OCI-M2 (cell line): ENCODE measurements around the gene KIF5A.
"Not testable (repeated sequence)": the region's sequence is repeated elsewhere in the genome, so short reads cannot be mapped to it uniquely, and the experiment has no call there.

Experiments used
- DNase-seq: peaks from one replicate; lab custom pipeline; 2025; ENCODE audit not compliant: unreplicated experiment; lab: John Stamatoyannopoulos, UW

Gene KIF5A

DNA sequence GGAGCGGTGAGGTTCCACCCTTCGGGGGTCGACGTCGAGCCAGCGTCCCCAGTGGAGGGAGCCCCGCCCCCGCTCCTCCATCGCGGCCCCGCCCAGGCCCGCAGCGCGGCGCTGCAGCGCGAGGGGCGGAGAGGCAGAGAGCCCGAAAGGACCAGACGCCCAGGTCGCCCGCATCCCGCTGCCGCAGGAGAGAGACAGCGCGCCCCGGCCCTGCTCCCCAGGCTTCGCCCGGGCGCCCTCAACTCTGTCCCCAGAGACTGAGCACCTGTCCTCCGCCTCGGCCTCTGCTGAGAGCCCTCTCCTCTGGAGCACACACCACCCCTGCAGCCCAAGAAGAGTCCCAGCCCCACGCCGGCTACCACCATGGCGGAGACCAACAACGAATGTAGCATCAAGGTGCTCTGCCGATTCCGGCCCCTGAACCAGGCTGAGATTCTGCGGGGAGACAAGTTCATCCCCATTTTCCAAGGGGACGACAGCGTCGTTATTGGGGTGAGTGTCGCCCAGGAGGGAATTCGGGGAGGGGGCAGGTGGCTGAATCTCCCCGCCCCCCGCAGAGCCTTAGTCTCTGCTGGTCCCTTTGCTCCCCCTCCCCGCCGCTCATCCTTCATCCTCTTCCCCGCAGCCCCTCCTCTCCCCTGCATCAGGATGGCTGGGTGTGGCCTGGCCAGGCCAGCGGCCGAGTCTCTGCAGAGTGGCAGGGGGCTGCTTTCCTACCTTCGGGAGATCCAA, at the start of gene KIF5A:
Gene KIF5A (plus strand): TSS at position 136 of the 732 bp plus-strand sequence. CDS start 228 bp downstream, at position 364.
- no peak for DNase-seq

DNA sequence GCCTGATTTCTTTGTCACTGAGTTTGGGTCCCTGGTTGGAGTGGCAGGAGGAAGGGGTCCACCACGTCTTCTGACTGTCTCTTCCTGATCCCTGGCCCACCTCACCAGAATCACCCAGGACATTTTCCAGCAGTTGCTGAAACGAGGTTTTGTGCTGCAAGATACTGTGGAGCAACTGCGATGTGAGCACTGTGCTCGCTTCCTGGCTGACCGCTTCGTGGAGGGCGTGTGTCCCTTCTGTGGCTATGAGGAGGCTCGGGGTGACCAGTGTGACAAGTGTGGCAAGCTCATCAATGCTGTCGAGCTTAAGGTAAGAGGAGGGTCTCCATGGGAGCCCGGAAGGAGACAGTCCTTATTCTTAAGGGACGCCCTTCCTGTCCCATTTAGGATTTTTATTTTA, 49.6 kb upstream of the KIF5A start:
- DNase-seq: no peak

DNA sequence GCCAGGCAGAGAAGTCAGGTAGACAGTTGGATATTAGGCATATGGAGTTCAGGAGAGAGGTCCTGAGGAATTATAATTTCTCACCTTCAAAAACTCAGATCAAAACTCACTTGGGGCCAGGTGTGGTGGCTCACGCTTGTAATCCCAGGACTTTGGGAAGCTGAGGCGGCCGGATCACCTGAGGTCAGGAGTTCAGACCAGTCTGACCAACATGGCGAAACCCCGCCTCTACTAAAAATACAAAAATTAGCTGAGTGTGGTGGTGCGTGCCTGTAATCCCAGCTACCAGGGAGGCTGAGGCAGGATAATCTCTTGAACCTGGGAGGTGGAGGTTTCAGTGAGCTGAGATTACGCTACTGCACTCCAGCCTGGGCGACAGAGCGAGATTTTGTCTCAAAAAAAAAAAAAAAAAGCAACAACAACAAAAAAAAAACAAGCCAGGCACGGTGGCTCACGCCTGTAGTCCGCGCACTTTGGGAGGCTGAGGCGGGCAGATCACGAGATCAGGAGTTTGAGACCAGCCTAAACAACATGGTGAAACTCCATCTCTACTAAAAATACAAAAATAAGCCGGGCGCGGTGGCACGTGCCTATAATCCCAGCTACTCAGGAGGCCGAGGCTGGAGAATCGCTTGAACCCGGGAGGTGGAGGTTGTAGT, 47.4 kb upstream of the KIF5A start:
- not testable (repeated sequence) for DNase-seq

DNA sequence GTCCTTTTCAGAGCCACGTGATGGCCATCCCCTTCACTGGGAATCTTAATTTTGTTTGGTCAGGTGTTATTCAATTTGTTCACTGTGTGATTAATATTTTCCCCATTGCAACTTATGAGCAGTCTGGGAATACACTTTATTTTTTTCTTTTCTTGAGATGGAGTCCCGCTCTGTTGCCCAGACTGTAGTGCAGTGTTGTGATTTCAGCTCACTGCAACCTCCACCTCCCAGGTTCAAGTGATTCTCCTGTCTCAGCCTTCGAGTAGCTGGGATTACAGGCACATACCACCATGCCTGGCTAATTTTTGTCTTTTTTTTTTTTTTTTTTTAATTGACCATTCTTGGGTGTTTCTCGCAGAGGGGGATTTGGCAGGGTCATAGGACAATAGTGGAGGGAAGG, 43.3 kb upstream of the KIF5A start:
- not testable (repeated sequence) for DNase-seq

DNA sequence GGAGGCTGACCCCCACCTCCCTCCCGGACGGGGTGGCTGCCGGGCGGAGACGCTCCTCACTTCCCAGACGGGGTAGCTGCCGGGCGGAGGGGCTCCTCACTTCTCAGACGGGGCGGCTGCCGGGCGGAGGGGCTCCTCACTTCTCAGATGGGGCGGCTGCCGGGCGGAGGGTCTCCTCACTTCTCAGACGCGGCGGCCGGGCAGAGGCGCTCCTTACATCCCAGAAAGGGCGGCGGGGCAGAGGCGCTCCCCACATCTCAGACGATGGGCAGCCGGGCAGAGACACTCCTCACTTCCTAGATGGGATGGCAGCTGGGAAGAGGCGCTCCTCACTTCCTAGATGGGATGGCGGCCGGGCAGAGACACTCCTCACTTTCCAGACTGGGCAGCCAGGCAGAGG, 42.0 kb upstream of the KIF5A start:
- not testable (repeated sequence) for DNase-seq

DNA sequence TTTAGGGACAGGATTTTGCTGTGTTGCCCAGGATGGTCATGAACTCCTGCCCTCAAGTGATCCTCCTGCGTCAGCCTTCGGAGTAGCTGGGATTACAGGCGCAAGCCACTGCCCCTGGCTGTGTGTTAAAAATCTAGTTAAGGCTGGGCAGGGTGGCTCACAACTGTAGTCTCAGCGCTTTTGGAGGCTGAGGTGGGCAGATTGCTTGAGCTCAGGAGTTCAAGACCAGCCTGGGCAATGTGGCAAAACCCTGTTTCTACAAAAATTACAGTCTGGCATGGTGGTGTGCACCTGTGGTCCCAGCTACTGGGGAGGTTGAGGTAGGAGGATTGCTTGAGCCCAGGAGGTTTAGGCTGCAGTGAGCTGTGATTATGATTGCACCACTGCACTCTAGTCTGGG, 38.7 kb upstream of the KIF5A start:
- no peak for DNase-seq

DNA sequence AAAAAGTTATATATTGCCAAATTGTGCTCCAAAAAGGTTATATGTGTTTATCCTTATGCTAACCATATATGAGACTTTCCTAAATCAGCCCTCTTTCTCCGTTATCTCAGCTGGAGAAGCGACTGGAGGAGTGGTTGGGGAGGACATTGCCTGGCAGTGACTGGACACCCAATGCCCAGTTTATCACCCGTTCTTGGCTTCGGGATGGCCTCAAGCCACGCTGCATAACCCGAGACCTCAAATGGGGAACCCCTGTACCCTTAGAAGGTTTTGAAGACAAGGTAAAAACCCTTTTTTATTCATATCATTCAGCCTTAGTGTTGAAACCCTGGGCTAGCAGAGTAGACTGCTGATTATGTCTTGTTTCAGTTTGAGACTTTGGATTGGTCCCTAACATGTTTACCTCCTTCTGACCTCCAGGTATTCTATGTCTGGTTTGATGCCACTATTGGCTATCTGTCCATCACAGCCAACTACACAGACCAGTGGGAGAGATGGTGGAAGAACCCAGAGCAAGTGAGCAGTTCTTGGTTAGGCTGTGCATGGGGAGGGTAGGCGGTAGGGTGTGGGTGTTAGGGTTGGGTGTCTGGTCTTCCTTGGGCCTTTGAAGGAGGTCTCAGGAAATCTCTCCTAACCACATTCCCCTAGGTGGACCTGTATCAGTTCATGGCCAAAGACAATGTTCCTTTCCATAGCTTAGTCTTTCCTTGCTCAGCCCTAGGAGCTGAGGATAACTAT, 38.1 kb upstream of the KIF5A start:
- no peak for DNase-seq

DNA sequence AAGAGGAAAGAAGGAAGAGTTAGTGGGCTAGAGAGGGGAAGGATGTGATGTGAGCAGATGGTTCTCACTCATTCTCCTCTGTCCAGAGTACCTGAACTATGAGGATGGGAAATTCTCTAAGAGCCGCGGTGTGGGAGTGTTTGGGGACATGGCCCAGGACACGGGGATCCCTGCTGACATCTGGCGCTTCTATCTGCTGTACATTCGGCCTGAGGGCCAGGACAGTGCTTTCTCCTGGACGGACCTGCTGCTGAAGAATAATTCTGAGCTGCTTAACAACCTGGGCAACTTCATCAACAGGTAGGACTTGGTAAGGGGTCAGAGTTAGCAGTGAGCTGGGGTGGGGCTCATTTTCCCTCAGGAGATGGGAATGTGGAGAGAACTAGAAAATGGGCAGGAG, 37.2 kb upstream of the KIF5A start:
- no peak for DNase-seq

DNA sequence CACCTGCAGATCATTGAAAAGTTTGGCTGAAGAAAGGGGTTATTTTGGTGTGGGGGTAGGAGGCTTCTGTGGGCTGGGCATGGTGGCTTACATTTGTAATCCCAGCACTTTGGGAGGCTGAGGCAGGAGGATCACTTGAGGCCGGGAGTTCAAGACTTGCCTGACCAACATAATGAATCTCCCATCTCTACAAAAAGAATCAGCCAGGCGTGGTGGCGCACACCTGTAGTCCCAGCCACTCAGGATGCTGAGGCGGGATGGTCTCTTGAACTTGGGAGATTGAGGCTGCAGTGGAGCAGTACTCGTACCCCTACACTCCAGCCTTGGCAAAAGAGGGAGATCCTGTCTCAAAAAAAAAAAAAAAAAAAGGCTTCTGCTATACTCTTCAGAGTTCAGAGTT, 36.6 kb upstream of the KIF5A start:
- no peak for DNase-seq

DNA sequence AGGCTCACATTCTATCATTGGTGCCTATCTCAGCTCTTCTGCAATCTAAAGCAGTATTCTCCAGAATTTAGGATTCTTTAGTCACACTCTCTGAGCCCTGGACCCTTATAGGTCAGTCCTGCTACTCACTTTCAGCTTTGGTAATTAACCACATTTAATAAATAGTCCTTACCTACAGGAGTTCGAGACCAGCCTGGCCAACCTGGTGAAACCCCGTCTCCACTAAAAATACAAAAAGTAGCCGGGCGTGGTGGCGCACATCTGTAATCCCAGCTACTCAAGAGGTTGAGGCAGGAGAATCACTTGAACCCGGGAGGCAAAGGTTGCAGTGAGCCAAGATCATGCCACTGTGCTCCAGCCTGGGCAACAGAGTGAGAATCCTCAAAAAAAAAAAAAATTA, 36.2 kb upstream of the KIF5A start:
- DNase-seq: not testable (repeated sequence)

DNA sequence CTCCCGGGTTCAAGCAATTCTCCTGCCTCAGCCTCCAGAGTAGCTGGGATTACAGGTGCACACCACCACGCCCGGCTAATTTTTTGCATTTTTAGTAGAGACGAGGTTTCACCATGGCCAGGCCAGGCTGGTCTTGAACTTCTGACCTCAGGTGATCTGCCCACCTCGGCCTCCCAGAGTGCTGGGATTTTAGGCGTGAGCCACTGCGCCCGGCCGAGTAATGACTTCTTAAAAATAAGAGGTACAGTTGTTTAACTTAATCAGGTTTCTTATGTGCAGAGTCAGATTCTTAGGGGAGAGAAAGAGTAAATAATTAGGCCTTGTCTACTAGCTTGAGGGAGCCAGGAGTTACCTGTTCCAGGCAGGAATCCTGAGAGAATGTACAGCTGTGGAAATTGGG, 35.6 kb upstream of the KIF5A start:
- not testable (repeated sequence) for DNase-seq

DNA sequence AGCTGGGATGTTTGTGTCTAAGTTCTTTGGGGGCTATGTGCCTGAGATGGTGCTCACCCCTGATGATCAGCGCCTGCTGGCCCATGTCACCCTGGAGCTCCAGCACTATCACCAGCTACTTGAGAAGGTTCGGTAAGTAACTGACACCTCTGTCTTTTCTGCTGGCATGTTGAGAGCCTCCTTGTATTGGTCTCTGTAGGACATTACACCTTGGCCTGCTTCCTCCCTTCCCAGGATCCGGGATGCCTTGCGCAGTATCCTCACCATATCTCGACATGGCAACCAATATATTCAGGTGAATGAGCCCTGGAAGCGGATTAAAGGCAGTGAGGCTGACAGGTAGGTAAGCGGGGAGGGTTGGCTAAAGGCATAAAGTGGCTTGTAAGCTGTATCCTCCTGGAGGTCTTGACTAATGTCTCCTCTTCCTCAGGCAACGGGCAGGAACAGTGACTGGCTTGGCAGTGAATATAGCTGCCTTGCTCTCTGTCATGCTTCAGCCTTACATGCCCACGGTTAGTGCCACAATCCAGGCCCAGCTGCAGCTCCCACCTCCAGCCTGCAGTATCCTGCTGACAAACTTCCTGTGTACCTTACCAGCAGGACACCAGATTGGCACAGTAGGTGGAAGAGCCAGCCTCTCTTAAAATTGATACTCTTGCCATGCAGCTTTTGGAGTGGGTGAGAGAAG, 35.0 kb upstream of the KIF5A start:
- no peak for DNase-seq

DNA sequence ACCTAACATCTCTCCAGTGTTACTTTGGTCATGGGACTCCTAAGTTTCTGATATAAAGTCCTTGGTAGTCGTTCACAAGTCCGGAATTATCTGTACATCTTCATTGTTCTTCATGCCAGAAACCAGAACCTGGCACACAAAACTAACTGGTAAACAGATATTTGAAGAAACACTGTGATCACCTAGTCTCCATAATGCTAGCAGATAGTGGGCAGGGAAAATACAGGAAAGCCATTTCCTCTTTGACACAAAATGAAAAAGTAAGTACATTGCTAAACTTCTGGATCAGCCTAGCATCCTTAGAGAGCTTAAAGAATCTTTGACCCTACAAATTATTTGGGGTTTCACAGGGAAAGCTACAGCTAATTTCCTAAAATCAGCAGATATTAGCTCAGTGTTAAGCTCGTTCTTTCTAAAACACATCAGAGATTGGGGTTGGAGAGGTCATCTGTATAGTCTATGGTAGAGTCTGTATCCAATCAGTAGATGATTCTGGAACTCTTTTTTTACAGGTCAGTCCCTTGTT, 34.4 kb upstream of the KIF5A start:
- DNase-seq: no peak

DNA sequence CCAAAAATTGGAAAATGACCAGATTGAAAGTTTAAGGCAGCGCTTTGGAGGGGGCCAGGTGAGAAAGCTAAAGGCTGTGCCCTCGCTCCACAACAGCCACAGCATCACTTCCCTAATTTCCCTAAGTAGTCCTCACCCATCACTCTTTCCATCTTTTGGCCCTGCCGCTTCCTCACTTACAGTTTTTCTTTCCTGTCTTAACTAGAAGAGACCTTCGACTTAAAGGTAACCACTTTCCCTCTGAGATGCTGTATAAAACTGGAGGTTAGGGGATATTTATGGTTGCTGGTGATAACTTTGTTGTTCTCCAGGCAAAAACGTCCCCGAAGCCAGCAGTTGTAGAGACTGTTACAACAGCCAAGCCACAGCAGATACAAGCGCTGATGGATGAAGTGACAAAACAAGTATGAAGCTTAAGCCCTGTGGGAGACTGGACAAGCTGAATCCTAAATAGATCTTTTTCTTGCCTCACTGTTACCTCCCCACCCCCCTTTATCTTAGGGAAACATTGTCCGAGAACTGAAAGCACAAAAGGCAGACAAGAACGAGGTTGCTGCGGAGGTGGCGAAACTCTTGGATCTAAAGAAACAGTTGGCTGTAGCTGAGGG, 33.8 kb upstream of the KIF5A start:
- DNase-seq: no peak

DNA sequence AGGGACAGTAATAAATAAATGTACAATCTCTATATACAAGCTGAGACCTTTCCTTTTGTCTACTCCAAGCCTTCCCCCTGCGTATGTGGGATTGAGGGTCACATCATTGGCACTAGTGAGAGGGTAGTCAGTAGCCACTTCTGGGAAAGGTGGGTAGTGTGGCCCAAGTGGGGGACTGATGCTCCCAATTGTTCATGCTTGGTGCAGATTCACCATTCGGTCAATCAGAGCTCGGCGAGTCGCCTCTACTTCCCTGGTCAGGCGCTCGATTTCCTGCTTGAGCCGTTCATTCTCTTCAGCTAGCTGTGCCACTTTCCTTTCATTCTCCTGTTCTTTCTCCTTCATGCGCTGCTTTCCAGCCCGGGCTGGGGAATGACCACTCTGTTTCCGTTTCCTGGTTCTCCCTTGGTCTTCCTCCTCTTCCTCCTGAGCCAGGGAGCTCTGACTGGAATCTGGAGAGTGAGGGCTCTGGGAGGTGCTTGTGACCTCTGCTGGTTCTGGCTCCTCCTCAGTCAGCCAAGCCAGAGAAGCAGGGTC, 33.2 kb upstream of the KIF5A start:
- DNase-seq: no peak

DNA sequence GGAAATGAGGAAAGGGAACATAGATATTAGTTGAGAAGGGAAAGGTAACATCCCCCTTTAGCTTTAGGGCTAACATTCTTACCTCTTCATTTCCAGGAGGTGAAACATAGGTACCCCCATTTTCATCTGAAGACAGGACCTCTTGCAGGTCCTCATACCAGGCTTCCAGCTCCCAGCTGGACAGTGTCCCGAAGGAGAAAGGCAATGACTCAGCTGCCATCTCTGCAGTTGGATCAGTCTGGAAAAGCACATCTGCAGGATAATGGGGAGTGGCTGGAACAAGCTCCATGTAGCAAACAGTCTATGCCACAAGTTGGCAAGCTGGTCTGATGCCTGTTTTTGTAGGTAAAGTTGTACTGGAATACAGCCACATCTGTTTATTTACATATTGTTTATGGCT, 32.7 kb upstream of the KIF5A start:
- no peak for DNase-seq

DNA sequence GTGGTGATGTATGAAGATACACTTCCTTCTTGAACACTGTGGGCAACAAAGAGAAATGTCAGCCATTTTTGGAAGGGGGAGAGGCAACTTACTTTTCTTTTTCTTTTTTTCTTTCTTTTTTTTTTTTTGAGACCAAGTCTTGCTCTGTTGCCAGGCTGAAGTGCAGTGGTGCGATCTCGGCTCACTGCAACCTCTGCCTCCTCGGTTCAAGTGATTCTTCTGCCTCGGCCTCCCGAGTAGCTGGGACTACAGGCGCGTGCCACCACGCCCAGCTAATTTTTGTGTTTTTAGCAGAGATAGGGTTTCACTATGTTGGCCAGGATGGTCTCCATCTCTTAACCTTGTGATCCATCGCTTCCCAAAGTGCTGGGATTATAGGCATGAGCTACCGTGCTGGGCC, 32.1 kb upstream of the KIF5A start:
- not testable (repeated sequence) for DNase-seq

DNA sequence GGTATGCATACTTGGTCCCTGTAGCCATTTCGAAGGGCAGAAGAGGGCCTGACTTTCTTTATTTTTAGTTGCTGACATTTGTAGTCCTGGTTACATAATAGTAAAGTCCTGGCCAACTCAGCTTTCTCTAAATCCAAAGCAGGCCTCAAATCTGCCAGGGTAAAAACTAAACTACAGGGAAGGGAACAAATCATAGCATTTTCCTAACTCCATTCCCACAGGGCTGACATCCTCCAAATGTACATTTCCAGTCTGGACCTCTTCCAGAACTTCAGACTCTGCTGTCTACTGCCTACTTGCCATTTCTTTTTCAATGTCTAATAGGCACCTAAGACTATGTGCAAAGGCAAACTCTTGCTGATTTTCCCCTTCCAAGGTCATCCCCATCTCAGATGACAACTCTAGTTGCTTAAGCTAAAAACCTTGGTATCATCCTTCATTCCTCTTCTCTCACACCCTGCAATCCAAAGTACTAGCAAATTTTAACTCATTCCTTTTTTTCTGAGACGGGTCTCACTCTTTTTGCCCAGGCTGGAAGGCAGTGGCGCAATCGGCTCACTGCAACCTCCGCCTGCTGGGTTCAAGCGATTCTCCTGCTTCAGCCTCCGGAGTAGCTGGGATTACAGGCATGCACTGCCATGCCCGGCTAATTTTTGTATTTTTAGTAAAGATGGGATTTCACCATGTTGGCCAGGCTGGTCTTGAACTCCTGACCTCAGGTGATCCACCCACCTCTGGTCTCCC, 31.5 kb upstream of the KIF5A start:
- no peak for DNase-seq

DNA sequence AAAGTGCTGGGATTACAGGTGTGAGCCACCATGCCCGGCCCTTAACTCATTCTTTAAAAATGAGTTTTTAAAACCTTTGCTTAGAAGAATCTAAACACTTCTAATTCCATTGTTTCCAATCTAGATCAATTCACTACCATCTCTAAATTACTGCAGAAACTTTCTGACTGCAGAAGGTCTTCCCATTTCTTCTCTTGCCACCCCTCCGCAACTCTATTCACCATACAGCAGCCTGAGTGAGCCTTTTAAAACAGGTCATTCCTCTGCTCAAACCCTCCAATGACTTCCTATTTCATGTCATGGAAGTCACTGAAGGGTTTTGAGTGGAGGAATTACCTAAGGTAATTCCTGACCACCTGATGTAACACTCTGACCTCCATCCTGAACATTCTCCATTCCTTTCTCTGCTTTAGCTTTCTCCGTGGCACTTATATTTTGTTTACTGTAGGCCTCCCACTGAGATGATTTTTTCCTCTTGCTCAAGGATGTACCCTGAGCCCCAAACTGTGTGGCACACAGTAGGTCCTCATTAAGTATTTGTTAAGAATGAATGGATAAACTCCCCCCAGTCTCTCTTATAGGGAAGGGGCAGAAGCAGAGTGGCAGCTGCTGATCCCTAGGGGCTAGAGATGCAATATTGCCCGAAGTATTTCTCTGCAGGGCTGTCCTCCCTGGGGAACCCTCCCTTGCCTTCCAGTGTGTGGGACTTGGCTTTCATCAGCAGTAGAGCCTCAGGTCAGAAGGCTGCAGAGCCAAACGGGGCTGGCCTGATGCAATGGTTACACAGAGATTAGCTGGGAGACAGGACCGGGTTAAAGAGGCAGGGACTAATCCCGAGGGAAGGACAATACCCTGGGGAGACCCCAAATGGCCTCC, 30.7 kb upstream of the KIF5A start:
- DNase-seq: no peak
